SK-N-SH (cell line): ENCODE measurements around the gene SUPT3H.

Source experiments
- CHD2 ChIP-seq: fragments of 150-350 bp; IDR thresholded peaks from 2 replicates; pipeline ENCODE4 v1.6.1; 2018; ENCODE audit warnings: low read length; ENCODE audit not compliant: partially characterized antibody
- CTCF ChIP-seq: fragments of 200-600 bp; sonication (generic); IDR thresholded peaks from 2 replicates; pipeline ENCODE4 v1.6.1; 2017; ENCODE audit warnings: antibody characterized with exemption, mild to moderate bottlenecking, moderate library complexity
- JUND ChIP-seq: IDR thresholded peaks from 2 replicates; pipeline ENCODE4 v1.4.0; 2012
- MAX ChIP-seq: IDR thresholded peaks from 2 replicates; pipeline ENCODE4 v1.4.0; 2012; ENCODE audit warnings: low read depth
- RCOR1 ChIP-seq: fragments of 150-350 bp; IDR thresholded peaks from 2 replicates; pipeline ENCODE4 v1.6.1; 2017; ENCODE audit warnings: antibody characterized with exemption, low read length
- REST ChIP-seq: IDR thresholded peaks from 2 replicates; pipeline ENCODE4 v1.6.1; 2012; ENCODE audit warnings: mild to moderate bottlenecking, low read depth, low read length, moderate library complexity
- SIN3A ChIP-seq: IDR thresholded peaks from 2 replicates; pipeline ENCODE4 v1.6.1; 2012; ENCODE audit warnings: low read depth, mild to moderate bottlenecking, low read length, moderate library complexity, borderline replicate concordance
- TAF1 ChIP-seq: IDR thresholded peaks from 2 replicates; pipeline ENCODE4 v1.6.1; 2012; ENCODE audit warnings: low read depth, mild to moderate bottlenecking, low read length, moderate library complexity, borderline replicate concordance
- TCF12 ChIP-seq: IDR thresholded peaks from 2 replicates; pipeline ENCODE4 v1.4.0; 2012

- TF ChIP-seq CTCF = no peak
- TF ChIP-seq TCF12 = no peak
- no peak for TF ChIP-seq MAX
- no peak for TF ChIP-seq RCOR1
- no peak for TF ChIP-seq CHD2
- no peak for TF ChIP-seq TAF1
- no peak for TF ChIP-seq JUND
- TF ChIP-seq REST = no peak
- TF ChIP-seq SIN3A = no peak
These were observed 193.7 kb downstream of the SUPT3H start for GRCh38 chr6:45184040-45184439.
